Prostate gland (tissue), 2 donors: Measurements from ENCODE around the gene RGS7.

Experiments
- CTCF ChIP-seq, 4 experiments: fragments of 200-600 bp in 2 of 4; fragments of 450-650 bp in 2 of 4; sonication (generic) in 2 of 4; IDR thresholded peaks; 1 replicate in 3 of 4; 2 replicates in 1 of 4; pipeline ENCODE4 v1.5.1; 2016 to 2019; ENCODE audit warnings: antibody characterized with exemption in 4 of 4, mild to moderate bottlenecking in 2 of 4, moderate library complexity in 2 of 4
- POLR2AphosphoS5 ChIP-seq: sonication (generic); formaldehyde crosslinking; IDR thresholded peaks from one replicate; pipeline ENCODE4 v1.6.1; 2017; ENCODE audit warnings: antibody characterized with exemption

GRCh38 chr1:240912821-240913220 is 444.2 kb downstream of the RGS7 start:
- TF ChIP-seq POLR2AphosphoS5 = no peak
- no peak for TF ChIP-seq CTCF (IDR thresholded peaks at IDR 0.05)
